Keratinocyte (primary cell): Measurements from ENCODE around the gene MUC6.

ENCODE experiments used
- EZH2 ChIP-seq: IDR thresholded peaks from one replicate; pipeline ENCODE4 v1.6.1; 2012; ENCODE audit warnings: inconsistent platforms, mild to moderate bottlenecking, low read length, moderate library complexity
- TF ChIP-seq, protein P1 (sequence below), 3 experiments: IDR thresholded peaks in 1 of 3; conservative IDR thresholded peaks in 1 of 3; optimal IDR thresholded peaks in 1 of 3; 2 replicates in 2 of 3; 3 replicates in 1 of 3; pipeline versions ENCODE3 to v1.5.1; 2011; ENCODE audit warnings: low read length in 3 of 3, mild to moderate bottlenecking in 3 of 3, moderate library complexity in 2 of 3, control low read depth in 1 of 3, inconsistent platforms in 1 of 3; ENCODE audit not compliant: insufficient read depth in 2 of 3; ENCODE audit errors: extremely low read depth in 1 of 3

DNA sequence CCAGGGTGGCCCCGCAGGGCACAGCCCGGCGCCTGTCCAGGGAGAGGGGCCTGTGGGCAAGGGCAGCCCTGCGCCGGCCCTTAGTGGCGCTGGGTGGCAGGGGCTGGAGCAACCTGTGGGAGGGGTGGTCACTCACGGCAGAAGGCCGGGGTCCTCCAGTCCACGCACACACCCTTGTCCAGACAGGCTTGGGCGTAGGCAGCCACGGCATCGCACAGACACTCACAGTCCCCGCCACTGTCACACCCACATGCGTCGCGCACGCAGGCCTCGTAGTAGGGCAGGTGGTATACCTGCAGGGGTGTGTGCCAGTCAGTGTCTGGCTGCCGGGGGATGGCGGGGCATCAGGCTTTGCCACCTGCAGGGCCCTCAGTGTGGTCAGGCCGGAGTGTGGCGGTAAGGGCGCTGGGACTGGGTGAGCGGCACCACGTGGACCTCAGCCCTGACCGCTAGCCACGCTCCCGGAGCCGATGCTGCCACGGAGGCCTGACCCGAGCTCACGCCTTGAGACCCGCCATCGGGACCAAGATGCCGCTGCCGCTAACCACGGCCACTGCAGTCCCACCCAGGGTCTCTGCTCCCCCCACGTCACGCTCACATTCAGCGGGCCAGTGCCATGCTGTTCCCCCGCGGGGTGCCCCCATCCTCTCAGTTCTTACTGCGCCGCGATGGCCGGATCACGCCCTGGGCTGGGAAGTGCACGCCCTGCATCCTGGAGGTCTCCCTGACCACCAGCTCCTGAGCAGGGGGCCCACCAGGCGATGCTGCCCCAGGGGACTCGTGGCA lies 12.5 kb downstream of the MUC6 start:
- TF ChIP-seq, protein P1, sequence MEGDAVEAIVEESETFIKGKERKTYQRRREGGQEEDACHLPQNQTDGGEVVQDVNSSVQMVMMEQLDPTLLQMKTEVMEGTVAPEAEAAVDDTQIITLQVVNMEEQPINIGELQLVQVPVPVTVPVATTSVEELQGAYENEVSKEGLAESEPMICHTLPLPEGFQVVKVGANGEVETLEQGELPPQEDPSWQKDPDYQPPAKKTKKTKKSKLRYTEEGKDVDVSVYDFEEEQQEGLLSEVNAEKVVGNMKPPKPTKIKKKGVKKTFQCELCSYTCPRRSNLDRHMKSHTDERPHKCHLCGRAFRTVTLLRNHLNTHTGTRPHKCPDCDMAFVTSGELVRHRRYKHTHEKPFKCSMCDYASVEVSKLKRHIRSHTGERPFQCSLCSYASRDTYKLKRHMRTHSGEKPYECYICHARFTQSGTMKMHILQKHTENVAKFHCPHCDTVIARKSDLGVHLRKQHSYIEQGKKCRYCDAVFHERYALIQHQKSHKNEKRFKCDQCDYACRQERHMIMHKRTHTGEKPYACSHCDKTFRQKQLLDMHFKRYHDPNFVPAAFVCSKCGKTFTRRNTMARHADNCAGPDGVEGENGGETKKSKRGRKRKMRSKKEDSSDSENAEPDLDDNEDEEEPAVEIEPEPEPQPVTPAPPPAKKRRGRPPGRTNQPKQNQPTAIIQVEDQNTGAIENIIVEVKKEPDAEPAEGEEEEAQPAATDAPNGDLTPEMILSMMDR (optimal IDR thresholded peaks at IDR 0.05 in 1 of 3, IDR thresholded peaks at IDR 0.05 in 1 of 3, conservative IDR thresholded peaks at IDR 0.05 in 1 of 3; ENCODE audit: extremely low read depth in 1 of 3, insufficient read depth in 2 of 3, low read length in 3 of 3): no peak
- TF ChIP-seq EZH2: no peak
